Stimulated activated CD8-positive, alpha-beta memory T cell treated with anti-CD3 and anti-CD28 coated beads, Interleukin-7, amount 100 ng/mL, for 48 hours (primary cell): ENCODE data around the gene CT45A3.
"Not testable (repeated sequence)": the region's sequence is repeated elsewhere in the genome, so short reads cannot be mapped to it uniquely, and the experiment has no call there.

Source experiments
- DNase-seq, 2 donors: peaks; one replicate each; pipeline ENCODE4 v3.0.0-alpha.2; 2020; ENCODE audit warnings: low read depth in 1 of 2; ENCODE audit errors: extremely low read depth in 1 of 2

CT45A3 gene

GRCh38 chrX:135768091-135768490, at the start of gene CT45A3:
TSS of gene CT45A3 (minus strand) at chrX:135768191. CDS start at chrX:135764444, 3,747 bp downstream.
- not testable (repeated sequence) for DNase-seq

DNA sequence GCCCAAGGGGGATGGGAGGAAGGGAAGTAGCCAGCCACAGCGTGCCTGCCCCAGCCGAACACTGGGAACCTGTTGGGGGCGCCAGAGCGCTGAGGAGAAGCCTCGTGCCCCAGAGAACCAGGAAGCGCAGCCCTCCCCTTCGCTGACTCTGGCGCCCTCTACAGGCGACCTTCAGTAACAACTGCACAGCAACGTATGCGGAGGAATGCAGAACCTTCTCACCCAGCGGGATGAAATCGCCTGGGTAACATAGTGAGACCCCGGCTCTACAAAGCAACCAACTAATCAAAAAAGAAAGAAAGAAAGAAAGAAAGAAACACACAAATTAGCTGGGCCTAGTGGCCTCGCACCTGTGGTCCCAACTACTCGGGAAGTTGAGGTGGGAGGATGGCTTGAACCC, 34.7 kb upstream of the CT45A3 start, which contains the start of gene CT45A6:
TSS of gene CT45A6 (minus strand) at position 101 of the 400 bp plus-strand sequence. CDS start 3,794 bp downstream, outside the sequence.
- DNase-seq, result not testable (repeated sequence)

DNA sequence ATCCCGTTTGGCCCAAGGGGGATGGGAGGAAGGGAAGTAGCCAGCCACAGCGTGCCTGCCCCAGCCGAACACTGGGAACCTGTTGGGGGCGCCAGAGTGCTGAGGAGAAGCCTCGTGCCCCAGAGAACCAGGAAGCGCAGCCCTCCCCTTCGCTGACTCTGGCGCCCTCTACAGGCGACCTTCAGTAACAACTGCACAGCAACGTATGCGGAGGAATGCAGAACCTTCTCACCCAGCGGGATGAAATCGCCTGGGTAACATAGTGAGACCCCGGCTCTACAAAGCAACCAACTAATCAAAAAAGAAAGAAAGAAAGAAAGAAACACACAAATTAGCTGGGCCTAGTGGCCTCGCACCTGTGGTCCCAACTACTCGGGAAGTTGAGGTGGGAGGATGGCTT, 17.4 kb upstream of the CT45A3 start, which contains the start of gene CT45A5:
TSS of gene CT45A5 (minus strand) at position 101 of the 400 bp plus-strand sequence. CDS start 3,774 bp downstream, outside the sequence.
- DNase-seq, result not testable (repeated sequence)

DNA sequence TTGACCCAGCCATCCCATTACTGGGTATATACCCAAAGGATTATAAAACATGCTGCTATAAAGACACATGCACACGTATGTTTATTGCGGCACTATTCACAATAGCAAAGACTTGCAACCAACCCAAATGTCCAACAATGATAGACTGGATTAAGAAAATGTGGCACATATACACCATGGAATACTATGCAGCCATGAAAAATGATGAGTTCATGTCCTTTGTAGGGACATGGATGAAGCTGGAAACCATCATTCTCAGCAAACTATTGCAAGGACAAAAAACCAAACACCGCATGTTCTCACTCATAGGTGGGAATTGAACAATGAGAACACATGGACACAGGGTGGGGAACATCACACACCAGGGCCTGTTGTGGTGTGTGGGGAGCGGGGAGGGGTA, 23.3 kb downstream of the CT45A3 start:
- DNase-seq, result not testable (repeated sequence)

- DNase-seq, result no peak
Measured at GRCh38 chrX:135741192-135741715, 26.7 kb downstream of the CT45A3 start.

GRCh38 chrX:135740681-135741149, 27.3 kb downstream of the CT45A3 start:
- peak in 1 of 2 donors; percentile 36 for DNase-seq

DNA sequence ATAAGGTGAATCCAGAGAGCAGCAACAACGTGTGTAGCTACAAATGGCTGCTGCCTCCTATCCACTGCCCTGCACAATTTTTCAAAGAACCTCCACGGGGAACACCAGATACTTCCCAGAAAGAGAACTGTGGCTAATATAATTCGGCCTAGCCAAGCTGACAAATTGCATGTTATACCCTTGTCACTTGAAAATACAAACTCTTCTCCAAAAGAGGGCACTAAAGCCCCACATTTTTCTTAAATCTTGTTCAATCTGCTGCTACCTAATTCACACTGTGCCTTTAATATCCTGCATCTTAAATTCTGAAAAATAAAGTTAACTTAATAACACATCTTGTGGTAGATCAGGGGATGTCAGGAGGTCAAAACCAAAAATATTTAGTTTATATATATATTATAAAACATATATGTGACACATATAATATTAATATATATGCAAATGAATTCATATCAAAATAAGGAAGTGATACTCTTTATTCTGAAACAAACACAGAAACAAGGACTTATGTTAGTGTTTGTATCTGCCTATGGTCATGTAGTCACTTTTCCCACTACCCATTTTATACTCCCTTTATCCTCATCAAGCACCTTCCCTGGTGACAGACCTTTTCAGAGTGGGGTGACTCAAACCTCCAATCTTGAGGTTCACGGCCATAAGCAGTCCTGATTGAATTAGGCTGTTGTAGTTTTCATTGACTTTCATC, 30.5 kb downstream of the CT45A3 start:
- no peak for DNase-seq

GRCh38 chrX:135734666-135735065, 33.3 kb downstream of the CT45A3 start:
- DNase-seq, result not testable (repeated sequence)

GRCh38 chrX:135713795-135714194, 54.2 kb downstream of the CT45A3 start:
- no peak for DNase-seq

- peak in 1 of 2 donors; percentile 27 for DNase-seq
Measured at GRCh38 chrX:135713183-135713689, 54.8 kb downstream of the CT45A3 start, which contains the start of gene CT45A1. TSS of gene CT45A1 (plus strand) at chrX:135713639. CDS start at chrX:135718941, 5,302 bp downstream.
